Amniotic stem cell (primary cell): ENCODE data around the gene CDS2.
"Not testable (repeated sequence)": the region's sequence is repeated elsewhere in the genome, so short reads cannot be mapped to it uniquely, and the experiment has no call there.

Experiments
- DNase-seq: peaks from one replicate; lab custom pipeline; 2025; lab: John Stamatoyannopoulos, UW

The CDS2 gene

GRCh38 chr20:5126512-5127203 lies at the start of gene CDS2:
Gene CDS2, plus strand, starts transcription at chr20:5127008. Its CDS starts 85 bp downstream, at chr20:5127093.
- peak; percentile 99 for DNase-seq

- DNase-seq, result no peak
Observed at GRCh38 chr20:5077761-5078387, 48.9 kb upstream of the CDS2 start.

GRCh38 chr20:5078399-5078958 lies 48.3 kb upstream of the CDS2 start:
- DNase-seq, result no peak

- no peak for DNase-seq
Observed at GRCh38 chr20:5080384-5080877, 46.4 kb upstream of the CDS2 start.

- DNase-seq, result no peak
Observed at GRCh38 chr20:5085380-5085779, 41.4 kb upstream of the CDS2 start.

GRCh38 chr20:5088688-5089087 lies 38.1 kb upstream of the CDS2 start:
- DNase-seq, result no peak

- DNase-seq, result no peak
Observed at GRCh38 chr20:5090191-5090590, 36.6 kb upstream of the CDS2 start.

GRCh38 chr20:5091902-5092301 lies 34.9 kb upstream of the CDS2 start:
- DNase-seq, result no peak

GRCh38 chr20:5092765-5093339 lies 34.0 kb upstream of the CDS2 start:
- no peak for DNase-seq

GRCh38 chr20:5095454-5095853 lies 31.4 kb upstream of the CDS2 start:
- no peak for DNase-seq

GRCh38 chr20:5095931-5096330 lies 30.9 kb upstream of the CDS2 start:
- no peak for DNase-seq

GRCh38 chr20:5096463-5096862 lies 30.3 kb upstream of the CDS2 start:
- no peak for DNase-seq

GRCh38 chr20:5099009-5099408 lies 27.8 kb upstream of the CDS2 start:
- not testable (repeated sequence) for DNase-seq

GRCh38 chr20:5099909-5100308 lies 26.9 kb upstream of the CDS2 start:
- DNase-seq, result not testable (repeated sequence)

- DNase-seq, result peak; percentile 25
Observed at GRCh38 chr20:5100684-5101347, 26.0 kb upstream of the CDS2 start.

- DNase-seq, result no peak
Observed at GRCh38 chr20:5104479-5104878, 22.3 kb upstream of the CDS2 start.

- no peak for DNase-seq
Observed at GRCh38 chr20:5109276-5109675, 17.5 kb upstream of the CDS2 start.

- no peak for DNase-seq
Observed at GRCh38 chr20:5113615-5113986, 13.2 kb upstream of the CDS2 start.

GRCh38 chr20:5114403-5114802 lies 12.4 kb upstream of the CDS2 start:
- DNase-seq, result no peak

GRCh38 chr20:5116875-5117274 lies 9.9 kb upstream of the CDS2 start:
- DNase-seq, result no peak

GRCh38 chr20:5118220-5119142 lies 8.3 kb upstream of the CDS2 start:
- no peak for DNase-seq

GRCh38 chr20:5119143-5119434 lies 7.7 kb upstream of the CDS2 start:
- DNase-seq, result no peak
